ENCODE measurements around the gene ABCA8.
"Not testable (repeated sequence)": the region's sequence is repeated elsewhere in the genome, so short reads cannot be mapped to it uniquely, and the experiment has no call there.

Gene ABCA8, protein sequence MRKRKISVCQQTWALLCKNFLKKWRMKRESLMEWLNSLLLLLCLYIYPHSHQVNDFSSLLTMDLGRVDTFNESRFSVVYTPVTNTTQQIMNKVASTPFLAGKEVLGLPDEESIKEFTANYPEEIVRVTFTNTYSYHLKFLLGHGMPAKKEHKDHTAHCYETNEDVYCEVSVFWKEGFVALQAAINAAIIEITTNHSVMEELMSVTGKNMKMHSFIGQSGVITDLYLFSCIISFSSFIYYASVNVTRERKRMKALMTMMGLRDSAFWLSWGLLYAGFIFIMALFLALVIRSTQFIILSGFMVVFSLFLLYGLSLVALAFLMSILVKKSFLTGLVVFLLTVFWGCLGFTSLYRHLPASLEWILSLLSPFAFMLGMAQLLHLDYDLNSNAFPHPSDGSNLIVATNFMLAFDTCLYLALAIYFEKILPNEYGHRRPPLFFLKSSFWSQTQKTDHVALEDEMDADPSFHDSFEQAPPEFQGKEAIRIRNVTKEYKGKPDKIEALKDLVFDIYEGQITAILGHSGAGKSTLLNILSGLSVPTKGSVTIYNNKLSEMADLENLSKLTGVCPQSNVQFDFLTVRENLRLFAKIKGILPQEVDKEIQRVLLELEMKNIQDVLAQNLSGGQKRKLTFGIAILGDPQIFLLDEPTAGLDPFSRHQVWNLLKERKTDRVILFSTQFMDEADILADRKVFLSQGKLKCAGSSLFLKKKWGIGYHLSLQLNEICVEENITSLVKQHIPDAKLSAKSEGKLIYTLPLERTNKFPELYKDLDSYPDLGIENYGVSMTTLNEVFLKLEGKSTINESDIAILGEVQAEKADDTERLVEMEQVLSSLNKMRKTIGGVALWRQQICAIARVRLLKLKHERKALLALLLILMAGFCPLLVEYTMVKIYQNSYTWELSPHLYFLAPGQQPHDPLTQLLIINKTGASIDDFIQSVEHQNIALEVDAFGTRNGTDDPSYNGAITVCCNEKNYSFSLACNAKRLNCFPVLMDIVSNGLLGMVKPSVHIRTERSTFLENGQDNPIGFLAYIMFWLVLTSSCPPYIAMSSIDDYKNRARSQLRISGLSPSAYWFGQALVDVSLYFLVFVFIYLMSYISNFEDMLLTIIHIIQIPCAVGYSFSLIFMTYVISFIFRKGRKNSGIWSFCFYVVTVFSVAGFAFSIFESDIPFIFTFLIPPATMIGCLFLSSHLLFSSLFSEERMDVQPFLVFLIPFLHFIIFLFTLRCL (N-terminal part only)

GRCh38 chr17:68955181-68955841 is at the start of gene ABCA8:
Gene ABCA8 (minus strand): TSS chr17:68955392. CDS start chr17:68942034, 13,358 bp downstream.
- H3K27ac ChIP-seq (ENCODE audit: low read depth, low read length), result no peak within 1 kb of the TSS
- H2AFZ ChIP-seq (ENCODE audit: low read depth, low read length, severe bottlenecking), result no peak within 1 kb of the TSS

GRCh38 chr17:69004759-69005158 is 49.6 kb upstream of the ABCA8 start:
- H3K79me2 ChIP-seq (ENCODE audit: insufficient read depth, low read length); H4K20me1 ChIP-seq (ENCODE audit: low read depth, low read length); H3K4me3 ChIP-seq (ENCODE audit: insufficient read depth, low read length, poor library complexity, severe bottlenecking); H3K27ac ChIP-seq (ENCODE audit: low read depth, low read length); H3K9me3 ChIP-seq (ENCODE audit: insufficient read depth, low read length); H3K36me3 ChIP-seq (ENCODE audit: low read length); H3K4me2 ChIP-seq (ENCODE audit: low read depth, low read length, poor library complexity, severe bottlenecking); H3K9me2 ChIP-seq (replicated peaks; ENCODE audit: insufficient read depth, low read length); H2AFZ ChIP-seq (ENCODE audit: low read depth, low read length, severe bottlenecking); H3K9ac ChIP-seq (ENCODE audit: low read length); H3K27me3 ChIP-seq (ENCODE audit: low read length); H3F3A ChIP-seq (ENCODE audit: insufficient read depth): not testable (repeated sequence)

More at GRCh38 chr17:68955181-68955841, at the start of gene ABCA8:
- no peak within 1 kb of the TSS for H3K4me3 ChIP-seq (ENCODE audit: insufficient read depth, low read length, poor library complexity, severe bottlenecking)
- H3K36me3 ChIP-seq (ENCODE audit: low read length), result no peaks in the 10 kb centered on the region
- no peaks in the 10 kb centered on the region for H3F3A ChIP-seq (ENCODE audit: insufficient read depth)
- no peaks in the 10 kb centered on the region for H4K20me1 ChIP-seq (ENCODE audit: low read depth, low read length)
- no peaks in the 10 kb centered on the region for H3K79me2 ChIP-seq (ENCODE audit: insufficient read depth, low read length)
- H3K9me3 ChIP-seq (ENCODE audit: insufficient read depth, low read length), result no peaks in the 10 kb centered on the region
- no peak within 1 kb of the TSS for H3K4me2 ChIP-seq (ENCODE audit: low read depth, low read length, poor library complexity, severe bottlenecking)
- H3K9me2 ChIP-seq (replicated peaks; ENCODE audit: insufficient read depth, low read length), result no peaks in the 10 kb centered on the region
- no peaks in the 10 kb centered on the region for H3K27me3 ChIP-seq (ENCODE audit: low read length)
- no peak for TF ChIP-seq EZH2phosphoT487 (conservative IDR thresholded peaks at IDR 0.05; ENCODE audit: low read length)
- H3K9ac ChIP-seq (ENCODE audit: low read length), result no peak within 1 kb of the TSS

DNA sequence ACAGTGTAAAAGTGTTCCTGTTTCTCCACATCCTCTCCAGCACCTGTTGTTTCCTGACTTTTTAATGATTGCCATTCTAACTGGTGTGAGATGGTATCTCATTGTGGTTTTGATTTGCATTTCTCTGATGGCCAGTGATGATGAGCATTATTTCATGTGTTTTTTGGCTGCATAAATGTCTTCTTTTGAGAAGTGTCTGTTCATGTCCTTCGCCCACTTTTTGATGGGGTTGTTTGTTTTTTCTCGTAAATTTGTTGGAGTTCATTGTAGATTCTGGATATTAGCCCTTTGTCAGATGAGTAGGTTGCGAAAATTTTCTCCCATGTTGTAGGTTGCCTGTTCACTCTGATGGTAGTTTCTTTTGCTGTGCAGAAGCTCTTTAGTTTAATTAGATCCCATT is 44.6 kb upstream of the ABCA8 start:
- not testable (repeated sequence) for H3K36me3 ChIP-seq (ENCODE audit: low read length); H3F3A ChIP-seq (ENCODE audit: insufficient read depth); H3K4me2 ChIP-seq (ENCODE audit: low read depth, low read length, poor library complexity, severe bottlenecking); H3K9me2 ChIP-seq (replicated peaks; ENCODE audit: insufficient read depth, low read length); H3K27ac ChIP-seq (ENCODE audit: low read depth, low read length); H2AFZ ChIP-seq (ENCODE audit: low read depth, low read length, severe bottlenecking); H3K79me2 ChIP-seq (ENCODE audit: insufficient read depth, low read length); H3K9ac ChIP-seq (ENCODE audit: low read length); H4K20me1 ChIP-seq (ENCODE audit: low read depth, low read length); H3K27me3 ChIP-seq (ENCODE audit: low read length); H3K4me3 ChIP-seq (ENCODE audit: insufficient read depth, low read length, poor library complexity, severe bottlenecking); H3K9me3 ChIP-seq (ENCODE audit: insufficient read depth, low read length)

GRCh38 chr17:68993112-68993511 is 37.9 kb upstream of the ABCA8 start:
- no peaks in the 10 kb centered on the region for H4K20me1 ChIP-seq (ENCODE audit: low read depth, low read length)
- no peak overlapping the region for H3K9ac ChIP-seq (ENCODE audit: low read length)
- no peaks in the 10 kb centered on the region for H3K9me2 ChIP-seq (replicated peaks; ENCODE audit: insufficient read depth, low read length)
- no peaks in the 10 kb centered on the region for H3K79me2 ChIP-seq (ENCODE audit: insufficient read depth, low read length)
- TF ChIP-seq, protein P1, sequence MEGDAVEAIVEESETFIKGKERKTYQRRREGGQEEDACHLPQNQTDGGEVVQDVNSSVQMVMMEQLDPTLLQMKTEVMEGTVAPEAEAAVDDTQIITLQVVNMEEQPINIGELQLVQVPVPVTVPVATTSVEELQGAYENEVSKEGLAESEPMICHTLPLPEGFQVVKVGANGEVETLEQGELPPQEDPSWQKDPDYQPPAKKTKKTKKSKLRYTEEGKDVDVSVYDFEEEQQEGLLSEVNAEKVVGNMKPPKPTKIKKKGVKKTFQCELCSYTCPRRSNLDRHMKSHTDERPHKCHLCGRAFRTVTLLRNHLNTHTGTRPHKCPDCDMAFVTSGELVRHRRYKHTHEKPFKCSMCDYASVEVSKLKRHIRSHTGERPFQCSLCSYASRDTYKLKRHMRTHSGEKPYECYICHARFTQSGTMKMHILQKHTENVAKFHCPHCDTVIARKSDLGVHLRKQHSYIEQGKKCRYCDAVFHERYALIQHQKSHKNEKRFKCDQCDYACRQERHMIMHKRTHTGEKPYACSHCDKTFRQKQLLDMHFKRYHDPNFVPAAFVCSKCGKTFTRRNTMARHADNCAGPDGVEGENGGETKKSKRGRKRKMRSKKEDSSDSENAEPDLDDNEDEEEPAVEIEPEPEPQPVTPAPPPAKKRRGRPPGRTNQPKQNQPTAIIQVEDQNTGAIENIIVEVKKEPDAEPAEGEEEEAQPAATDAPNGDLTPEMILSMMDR (IDR thresholded peaks at IDR 0.05; ENCODE audit: insufficient read depth, low read length, poor library complexity, severe bottlenecking), result no peak
- TF ChIP-seq EZH2phosphoT487 (conservative IDR thresholded peaks at IDR 0.05; ENCODE audit: low read length), result no peak
- no peaks in the 10 kb centered on the region for H3K36me3 ChIP-seq (ENCODE audit: low read length)
- no peak overlapping the region for H2AFZ ChIP-seq (ENCODE audit: low read depth, low read length, severe bottlenecking)
- no peaks in the 10 kb centered on the region for H3K9me3 ChIP-seq (ENCODE audit: insufficient read depth, low read length)
- H3K4me3 ChIP-seq (ENCODE audit: insufficient read depth, low read length, poor library complexity, severe bottlenecking), result no peak overlapping the region
- no peaks in the 10 kb centered on the region for H3K27me3 ChIP-seq (ENCODE audit: low read length)
- no peaks in the 10 kb centered on the region for H3F3A ChIP-seq (ENCODE audit: insufficient read depth)
- no peak overlapping the region for H3K4me2 ChIP-seq (ENCODE audit: low read depth, low read length, poor library complexity, severe bottlenecking)
- no peak overlapping the region for H3K27ac ChIP-seq (ENCODE audit: low read depth, low read length)

All from SU-DHL-6 (cell line).